Natural killer cell (primary cell): ENCODE data around the gene HIP1. TPM values are rescaled to one million over a fixed set of nuclear protein-coding genes. Genes with fewer than 3 reads are reported as not detected.
"Not testable (repeated sequence)": the region's sequence is repeated elsewhere in the genome, so short reads cannot be mapped to it uniquely, and the experiment has no call there.

Experiments used
- ATAC-seq, 3 donors: fragments of 150-1000 bp in 2 of 3; fragments of 200-7000 bp in 1 of 3; cut with Tn5 transposase; 1 replicate in 1 of 3; 2 replicates in 2 of 3; pipeline ENCODE4 v1.10.0; 2021; ENCODE audit warnings: mild to moderate bottlenecking in 2 of 3, moderate library complexity in 2 of 3
- DNase-seq, 2 donors: peaks; one replicate each; pipeline versions ENCODE4 v3.0.0 to v3.0.0-alpha.2; 2013 to 2021; ENCODE audit warnings: mixed read lengths in 1 of 2
- H3K27ac ChIP-seq: one replicate; pipeline ENCODE4 v1.5.1; 2013; ENCODE audit warnings: mild to moderate bottlenecking, low read length
- H3K27me3 ChIP-seq: one replicate; pipeline ENCODE4 v1.6.1; 2013; ENCODE audit warnings: low read length; ENCODE audit not compliant: control insufficient read depth, insufficient read depth
- H3K36me3 ChIP-seq: one replicate; pipeline ENCODE4 v1.6.1; 2013; ENCODE audit warnings: low read length; ENCODE audit not compliant: control insufficient read depth, insufficient read depth
- H3K4me1 ChIP-seq: one replicate; pipeline ENCODE4 v1.6.1; 2013; ENCODE audit warnings: low read length; ENCODE audit not compliant: control insufficient read depth, insufficient read depth
- H3K4me3 ChIP-seq: one replicate; pipeline ENCODE4 v1.5.1; 2013; ENCODE audit warnings: low read length
- H3K9me3 ChIP-seq: one replicate; pipeline ENCODE4 v1.6.1; 2013; ENCODE audit warnings: low read length; ENCODE audit not compliant: control insufficient read depth, insufficient read depth
- H3K27ac Mint-ChIP-seq, 2 donors: one replicate each; pipeline ENCODE4 v1.8.0; 2022; ENCODE audit warnings: mild to moderate bottlenecking in 2 of 2, mixed read lengths in 2 of 2, moderate library complexity in 1 of 2
- H3K27me3 Mint-ChIP-seq, 2 donors: one replicate each; pipeline ENCODE4 v1.8.0; 2022; ENCODE audit warnings: low read depth in 2 of 2, mixed read lengths in 2 of 2
- H3K36me3 Mint-ChIP-seq: one replicate; pipeline ENCODE4 v1.8.0; 2022; ENCODE audit warnings: mixed read lengths
- H3K4me1 Mint-ChIP-seq, 2 donors: one replicate each; pipeline ENCODE4 v1.8.0; 2022; ENCODE audit warnings: mixed read lengths in 2 of 2
- H3K4me3 Mint-ChIP-seq: one replicate; pipeline ENCODE4 v1.8.0; 2022; ENCODE audit warnings: mild to moderate bottlenecking, moderate library complexity, mixed read lengths
- H3K9me3 Mint-ChIP-seq, 2 donors: one replicate each; pipeline ENCODE4 v1.8.0; 2022; ENCODE audit warnings: mixed read lengths in 2 of 2
- CTCF ChIP-seq: fragments of 200-600 bp; IDR thresholded peaks from one replicate; pipeline ENCODE4 v1.8.0; 2022; ENCODE audit warnings: antibody characterized with exemption
- WGBS: methylation state at CpG from one replicate; pipeline ENCODE4 v1.1.7; 2013; ENCODE audit warnings: missing lambda C conversion rate; ENCODE audit not compliant: insufficient coverage; 5-methylcytosine and 5-hydroxymethylcytosine counted together
- intact Hi-C: fragments of 100-400 bp; cut with micrococcal nuclease; formaldehyde crosslinking; loops from one replicate; pipeline ENCODE4 v1.14.2; 2022
- total RNA-seq, 4 donors: library from RNA; stranded (reverse); fragments of 120-200 nt in 1 of 4; gene quantifications; one replicate each; pipeline versions ENCODE4 v1.2.3 to v1.2.4, GENCODE V29; 2013 to 2022

HIP1 gene
- total RNA-seq, 3 donors from 2014 or later (not counting 1 experiment from before 2014, with no cell fraction given): 17.1 to 27.9 (median 23.1) TPM

- no peak for DNase-seq
- ATAC-seq: no peak
- H3K4me3 Mint-ChIP-seq: no peak overlapping the region
- Histone ChIP-seq H3K4me1 (no peaks in the 10 kb centered on the region), H3K4me3 (no peak overlapping the region), H3K27me3 (no peaks in the 10 kb centered on the region), H3K36me3 (no peaks in the 10 kb centered on the region), H3K9me3 (no peaks in the 10 kb centered on the region), H3K27ac (no peak overlapping the region)
- intact Hi-C loops: no loop called here
- no peak overlapping the region for H3K27ac Mint-ChIP-seq
- H3K36me3 Mint-ChIP-seq: no peaks in the 10 kb centered on the region
- WGBS: 98% methylated on average over 3 of the region's 6 CpGs
- H3K27me3 Mint-ChIP-seq: no peaks in the 10 kb centered on the region
- no peaks in the 10 kb centered on the region for H3K9me3 Mint-ChIP-seq
- peaks cover 0 to 5% of the 10 kb centered on the region in 2 donors for H3K4me1 Mint-ChIP-seq
- TF ChIP-seq CTCF: no peak
Measured at GRCh38 chr7:75601539-75601938, 137.2 kb downstream of the HIP1 start.

DNA sequence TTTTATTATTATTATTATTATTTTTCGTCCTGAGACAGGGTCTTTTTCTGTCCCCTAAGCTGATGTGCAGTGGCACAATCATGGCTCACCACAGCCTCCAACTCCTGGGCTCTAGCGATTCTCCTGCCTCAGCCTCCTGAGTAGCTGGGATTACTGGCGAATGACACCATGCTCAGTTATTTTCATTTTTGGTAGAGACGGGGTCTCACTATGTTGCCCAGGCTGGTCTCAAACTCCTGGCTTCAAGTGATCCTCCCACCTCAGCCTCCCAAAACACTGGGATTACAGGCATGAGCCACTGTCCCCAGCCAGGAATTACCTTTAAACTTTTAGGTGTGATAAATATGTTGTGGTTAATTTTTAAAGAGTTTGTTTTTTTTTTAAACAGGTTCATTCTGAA is 138.0 kb downstream of the HIP1 start:
- H3K4me1 ChIP-seq, H3K27ac Mint-ChIP-seq, H3K4me1 Mint-ChIP-seq, H3K27ac ChIP-seq, DNase-seq, H3K9me3 Mint-ChIP-seq, H3K9me3 ChIP-seq, H3K36me3 Mint-ChIP-seq, H3K4me3 Mint-ChIP-seq, intact Hi-C loops, H3K4me3 ChIP-seq, H3K27me3 Mint-ChIP-seq, H3K27me3 ChIP-seq, H3K36me3 ChIP-seq, ATAC-seq: not testable (repeated sequence)
- WGBS: 96% methylated on average over 4 of the region's 4 CpGs

DNA sequence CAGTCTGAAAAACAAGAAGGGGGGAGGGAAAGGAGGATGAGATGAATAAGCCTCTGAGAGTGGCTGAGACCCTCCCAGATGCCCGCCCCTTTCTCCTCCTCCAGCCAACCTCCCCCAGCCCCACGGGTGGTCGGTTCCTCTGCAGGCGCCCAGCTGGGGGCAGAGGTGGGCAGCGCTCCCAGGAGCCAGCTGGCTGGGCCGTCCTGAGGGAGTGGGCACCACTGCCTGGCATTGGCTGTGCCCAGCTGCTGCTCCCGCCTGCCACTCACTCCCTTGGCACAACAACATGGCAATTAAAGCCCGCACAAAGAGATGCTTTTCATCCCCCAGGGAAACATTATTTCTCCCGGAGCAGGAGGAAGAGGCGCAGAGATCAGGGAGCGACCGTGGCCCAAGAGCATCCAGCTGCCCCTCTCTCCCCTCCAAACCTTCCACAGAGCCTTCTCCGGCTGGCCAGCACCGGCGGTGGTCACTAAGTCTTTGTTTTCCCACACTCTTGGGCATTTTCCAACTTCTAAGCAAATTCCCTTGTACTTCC is 139.4 kb downstream of the HIP1 start:
- Mint-ChIP-seq H3K4me1 (peaks cover 0 to 1% of the 10 kb centered on the region in 2 donors), H3K27me3 (no peaks in the 10 kb centered on the region), H3K27ac (no peak overlapping the region), H3K4me3 (no peak overlapping the region), H3K36me3 (no peaks in the 10 kb centered on the region), H3K9me3 (no peaks in the 10 kb centered on the region)
- no peaks in the 10 kb centered on the region for H3K27me3 ChIP-seq
- H3K4me1 ChIP-seq: no peaks in the 10 kb centered on the region
- TF ChIP-seq CTCF: no peak
- no peak overlapping the region for H3K4me3 ChIP-seq
- DNase-seq: no peak
- no peak overlapping the region for H3K27ac ChIP-seq
- intact Hi-C loops: no loop called here
- H3K36me3 ChIP-seq: no peaks in the 10 kb centered on the region
- 92% methylated on average over 15 of the region's 15 CpGs for WGBS
- ATAC-seq: no peak
- H3K9me3 ChIP-seq: no peaks in the 10 kb centered on the region

- no peaks in the 10 kb centered on the region for H3K9me3 Mint-ChIP-seq
- DNase-seq: no peak
- no peaks in the 10 kb centered on the region for H3K9me3 ChIP-seq
- no peak for TF ChIP-seq CTCF
- intact Hi-C loops: no loop called here
- H3K27me3 ChIP-seq: no peaks in the 10 kb centered on the region
- 73% methylated on average over 15 of the region's 16 CpGs for WGBS
- H3K36me3 ChIP-seq: peaks cover 3% of the 10 kb centered on the region
- H3K27ac ChIP-seq: no peak overlapping the region
- H3K4me1 ChIP-seq: no peaks in the 10 kb centered on the region
- peaks cover 0 to 3% of the 10 kb centered on the region in 2 donors for H3K4me1 Mint-ChIP-seq
- no peaks in the 10 kb centered on the region for H3K27me3 Mint-ChIP-seq
- ATAC-seq: no peak
- no peak overlapping the region for H3K27ac Mint-ChIP-seq
- no peak overlapping the region for H3K4me3 ChIP-seq
- H3K36me3 Mint-ChIP-seq: no peaks in the 10 kb centered on the region
- H3K4me3 Mint-ChIP-seq: no peak overlapping the region
Measured at GRCh38 chr7:75596727-75597614, 141.8 kb downstream of the HIP1 start.
